IMR-90 (cell line): Measurements from ENCODE around the gene COL13A1. TPM values are rescaled to one million over a fixed set of nuclear protein-coding genes. Genes with fewer than 3 reads are reported as not detected.

Experiments
- ATAC-seq: fragments of 200-7000 bp; cut with Tn5 transposase; 2 replicates; pipeline ENCODE4 v1.9.1; 2020; ENCODE audit warnings: low read depth, mild to moderate bottlenecking, moderate library complexity
- BruUV-seq: library from RNA; stranded (reverse); fragments of 400-500 nt; replicated peaks from 2 replicates; lab custom pipeline; 2021; lab: Mats Ljungman, UMichigan
- CTCF ChIA-PET: fragments of 300-600 bp; formaldehyde crosslinking; extraction: SDS; loops from one replicate; lab custom pipeline; 2021; ENCODE audit warnings: antibody characterized with exemption; lab: Yijun Ruan, JAX
- POLR2A ChIA-PET: fragments of 300-600 bp; sonication (Branson Sonifier 250); formaldehyde crosslinking; loops from one replicate; lab custom pipeline; 2022; ENCODE audit warnings: antibody characterized with exemption; ENCODE audit not compliant: unreplicated experiment; lab: Charles Lee
- DNase-seq: peaks from one replicate; pipeline ENCODE4 v3.0.0; 2013
- H2AFZ ChIP-seq: replicated peaks from 2 replicates; pipeline ENCODE3; 2013; ENCODE audit warnings: low read length, mild to moderate bottlenecking; ENCODE audit not compliant: poor library complexity
- H2AK5ac ChIP-seq: 2 replicates; pipeline ENCODE4 v1.6.1; 2013; ENCODE audit warnings: low read depth, low read length, inconsistent platforms
- H2AK9ac ChIP-seq: replicated peaks from 2 replicates; pipeline ENCODE3; 2013; ENCODE audit warnings: mild to moderate bottlenecking, low read depth, low read length, moderate library complexity; ENCODE audit not compliant: poor library complexity
- H2BK120ac ChIP-seq: 2 replicates; pipeline ENCODE4 v1.6.1; 2013; ENCODE audit warnings: low read depth, low read length, inconsistent platforms
- H2BK15ac ChIP-seq: 3 replicates; pipeline ENCODE4 v1.6.1; 2013; ENCODE audit warnings: low read depth, low read length, inconsistent platforms
- H2BK20ac ChIP-seq: 2 replicates; pipeline ENCODE4 v1.6.1; 2013; ENCODE audit warnings: low read depth, mild to moderate bottlenecking, inconsistent platforms, low read length, moderate library complexity
- H2BK5ac ChIP-seq: 2 replicates; pipeline ENCODE4 v1.6.1; 2013; ENCODE audit warnings: mild to moderate bottlenecking, low read depth, low read length, inconsistent platforms; ENCODE audit not compliant: poor library complexity, severe bottlenecking
- H3K14ac ChIP-seq: replicated peaks from 2 replicates; pipeline ENCODE4 v1.6.1; 2013; ENCODE audit warnings: low read depth, low read length, inconsistent platforms
- H3K18ac ChIP-seq: 2 replicates; pipeline ENCODE4 v1.6.1; 2013; ENCODE audit warnings: low read depth, low read length, control low read depth
- H3K23ac ChIP-seq: 2 replicates; pipeline ENCODE4 v1.6.1; 2013; ENCODE audit warnings: low read depth, low read length, inconsistent platforms
- H3K27ac ChIP-seq: 2 replicates; pipeline ENCODE4 v1.5.1; 2013; ENCODE audit warnings: mild to moderate bottlenecking, control low read depth, low read length; ENCODE audit not compliant: insufficient read depth
- H3K27me3 ChIP-seq: 2 replicates; pipeline ENCODE4 v1.6.1; 2013; ENCODE audit warnings: low read length; ENCODE audit not compliant: control insufficient read depth, insufficient read depth
- H3K36me3 ChIP-seq: 2 replicates; pipeline ENCODE4 v1.6.1; 2013; ENCODE audit warnings: low read length, mixed read lengths; ENCODE audit not compliant: control insufficient read depth, insufficient read depth
- H3K4ac ChIP-seq: 2 replicates; pipeline ENCODE4 v1.6.1; 2013; ENCODE audit warnings: low read depth, low read length, inconsistent platforms
- H3K4me1 ChIP-seq: 2 replicates; pipeline ENCODE4 v1.6.1; 2013; ENCODE audit warnings: low read length, mixed read lengths; ENCODE audit not compliant: control insufficient read depth, insufficient read depth
- H3K4me2 ChIP-seq: 2 replicates; pipeline ENCODE4 v1.6.1; 2013; ENCODE audit warnings: low read depth, mild to moderate bottlenecking, control low read depth, low read length, moderate library complexity
- H3K4me3 ChIP-seq: 2 replicates; pipeline ENCODE4 v1.5.1; 2013; ENCODE audit warnings: low read depth, mild to moderate bottlenecking, control low read depth, low read length, moderate library complexity; ENCODE audit not compliant: insufficient read depth
- H3K56ac ChIP-seq: 2 replicates; pipeline ENCODE4 v1.6.1; 2013; ENCODE audit warnings: low read length, inconsistent platforms; ENCODE audit not compliant: insufficient read depth; ENCODE audit errors: extremely low read depth
- H3K79me1 ChIP-seq, 2 experiments: 2 replicates each; pipeline ENCODE4 v1.6.1; 2013; ENCODE audit warnings: low read length in 2 of 2, inconsistent platforms in 1 of 2, low read depth in 1 of 2
- H3K9ac ChIP-seq: 2 replicates; pipeline ENCODE4 v1.6.1; 2013; ENCODE audit warnings: low read depth, low read length, control low read depth
- H3K9me1 ChIP-seq: 2 replicates; pipeline ENCODE4 v1.6.1; 2013; ENCODE audit warnings: low read length, inconsistent platforms; ENCODE audit not compliant: insufficient read depth
- H3K9me3 ChIP-seq: 2 replicates; pipeline ENCODE4 v1.6.1; 2013; ENCODE audit warnings: low read length; ENCODE audit not compliant: control insufficient read depth, insufficient read depth
- H4K20me1 ChIP-seq: 2 replicates; pipeline ENCODE4 v1.6.1; 2013; ENCODE audit warnings: low read length, inconsistent platforms; ENCODE audit not compliant: insufficient read depth
- H4K5ac ChIP-seq: 2 replicates; pipeline ENCODE4 v1.6.1; 2013; ENCODE audit warnings: mild to moderate bottlenecking, low read depth, low read length, control low read depth
- H4K8ac ChIP-seq, 2 experiments: 2 replicates each; pipeline ENCODE4 v1.6.1; 2013; ENCODE audit warnings: low read depth in 2 of 2, low read length in 2 of 2, control low read depth in 1 of 2, inconsistent platforms in 1 of 2
- H4K91ac ChIP-seq: 2 replicates; pipeline ENCODE4 v1.6.1; 2013; ENCODE audit warnings: low read depth, low read length, inconsistent platforms; ENCODE audit not compliant: insufficient read depth
- BHLHE40 ChIP-seq: fragments of 150-350 bp; IDR thresholded peaks from 2 replicates; pipeline ENCODE4 v1.6.1; 2016; ENCODE audit warnings: mild to moderate bottlenecking, low read depth, low read length
- CEBPB ChIP-seq: IDR thresholded peaks from 2 replicates; pipeline ENCODE4 v1.6.1; 2012; ENCODE audit warnings: low read depth, low read length, improper control_type of control experiment
- CHD1 ChIP-seq: IDR thresholded peaks from 2 replicates; pipeline ENCODE4 v1.6.1; 2012; ENCODE audit warnings: low read depth, low read length, improper control_type of control experiment
- CTCF ChIP-seq: conservative IDR thresholded peaks from 2 replicates; pipeline ENCODE4 v1.5.1; 2012; ENCODE audit warnings: mild to moderate bottlenecking, low read depth, low read length, improper control_type of control experiment
- ELK1 ChIP-seq: fragments of 150-350 bp; IDR thresholded peaks from 2 replicates; pipeline ENCODE4 v1.6.1; 2016; ENCODE audit warnings: low read depth, mild to moderate bottlenecking, low read length, moderate library complexity, borderline replicate concordance
- FOS ChIP-seq: fragments of 150-350 bp; IDR thresholded peaks from 2 replicates; pipeline ENCODE4 v1.6.1; 2016; ENCODE audit warnings: low read depth, low read length
- MAFK ChIP-seq: IDR thresholded peaks from 2 replicates; pipeline ENCODE4 v1.6.1; 2012; ENCODE audit warnings: low read depth, low read length, improper control_type of control experiment
- MAZ ChIP-seq: IDR thresholded peaks from 2 replicates; pipeline ENCODE4 v1.6.1; 2012; ENCODE audit warnings: low read depth, mild to moderate bottlenecking, low read length, improper control_type of control experiment, moderate library complexity, borderline replicate concordance
- MXI1 ChIP-seq: IDR thresholded peaks from 2 replicates; pipeline ENCODE4 v1.6.1; 2012; ENCODE audit warnings: low read depth, mild to moderate bottlenecking, low read length, moderate library complexity, borderline replicate concordance
- NFE2L2 ChIP-seq: fragments of 150-350 bp; IDR thresholded peaks from 2 replicates; pipeline ENCODE4 v1.6.1; 2016; ENCODE audit warnings: low read depth, mild to moderate bottlenecking, low read length
- RAD21 ChIP-seq: IDR thresholded peaks from 2 replicates; pipeline ENCODE4 v1.6.1; 2012; ENCODE audit warnings: low read length, improper control_type of control experiment
- RCOR1 ChIP-seq: IDR thresholded peaks from 2 replicates; pipeline ENCODE4 v1.6.1; 2012; ENCODE audit warnings: mild to moderate bottlenecking, low read length, improper control_type of control experiment; ENCODE audit not compliant: insufficient replicate concordance
- RFX5 ChIP-seq: IDR thresholded peaks from 2 replicates; pipeline ENCODE4 v1.8.0; 2012; ENCODE audit warnings: low read depth, mild to moderate bottlenecking, low read length, moderate library complexity
- SMC3 ChIP-seq: fragments of 150-350 bp; IDR thresholded peaks from 2 replicates; pipeline ENCODE4 v1.6.1; 2016; ENCODE audit warnings: low read depth, mild to moderate bottlenecking, antibody characterized with exemption, low read length, moderate library complexity
- USF2 ChIP-seq: fragments of 150-350 bp; IDR thresholded peaks from 2 replicates; pipeline ENCODE4 v1.6.1; 2017; ENCODE audit warnings: mild to moderate bottlenecking, antibody characterized with exemption, low read length, low read depth
- WGBS, 2 experiments: methylation state at CpG; one replicate each; pipeline versions ENCODE4 v1.1.5 to v1.1.7; 2013; ENCODE audit warnings: missing lambda C conversion rate in 2 of 2; ENCODE audit not compliant: insufficient read length in 1 of 2; ENCODE audit errors: extremely low coverage in 2 of 2; 5-methylcytosine and 5-hydroxymethylcytosine counted together
- dilution Hi-C: fragments of 300-500 bp; cut with HindIII; formaldehyde crosslinking; loops from one replicate; pipeline ENCODE4 v1.14.3; 2018; ENCODE audit warnings: low sequenced_read_pairs; ENCODE audit not compliant: unreplicated experiment
- in situ Hi-C: fragments of 300-500 bp; cut with MboI; formaldehyde crosslinking; loops from 3 replicates; pipeline ENCODE4 v1.14.3; 2019; ENCODE audit warnings: low sequenced_read_pairs, inconsistent platforms, mixed read lengths
- intact Hi-C: fragments of 100-400 bp; cut with micrococcal nuclease; formaldehyde crosslinking; loops from 2 replicates; pipeline ENCODE4 v1.10.0; 2022
- polyA plus RNA-seq, 3 experiments: library from polyadenylated mRNA; depleted of rRNA; stranded (reverse); fragments of >200 nt; gene quantifications; 2 replicates each; pipeline ENCODE4 v1.2.3, GENCODE V29; 2012; ENCODE audit warnings: low replicate concordance in 1 of 3
- total RNA-seq: library from RNA; depleted of rRNA; stranded (reverse); fragments of >200 nt; gene quantifications from 2 replicates; pipeline ENCODE4 v1.2.3, GENCODE V29; 2012

The COL13A1 gene
- total and polyA plus RNA-seq, 2 of the 4 experiments (the other 2 are of a cell fraction) = 12.2 to 31.3 TPM

- dilution Hi-C loops = no loop called here
- WGBS, 2 experiments = 80% methylated on average over 1 of the region's 4 CpGs; no CpG with 5 or more reads in 1 of the 2 experiments
- Histone ChIP-seq H4K5ac (no peak overlapping the region), H3K27ac (no peak overlapping the region), H2BK15ac (no peak overlapping the region), H3K56ac (no peak overlapping the region), H3K23ac (no peak overlapping the region), H3K79me1 (peaks cover 0 to 22% of the 10 kb centered on the region in 2 experiments; a peak in 2 of 4 replicates), H4K8ac (no peak overlapping the region), H3K27me3 (no peaks in the 10 kb centered on the region), H3K36me3 (no peaks in the 10 kb centered on the region), H4K91ac (no peak overlapping the region), H3K4me3 (no peak overlapping the region), H3K4ac (no peak overlapping the region), H2BK120ac (no peak overlapping the region), H2AFZ (no peak overlapping the region), H2BK20ac (no peak overlapping the region), H3K9me3 (no peaks in the 10 kb centered on the region), H3K4me2 (no peak overlapping the region), H2BK5ac (no peak overlapping the region), H3K9me1 (peaks cover 12% of the 10 kb centered on the region), H3K4me1 (peaks cover 6% of the 10 kb centered on the region), H3K18ac (no peak overlapping the region), H3K9ac (no peak overlapping the region), H4K20me1 (no peaks in the 10 kb centered on the region), H3K14ac (no peak overlapping the region), H2AK9ac (no peak overlapping the region), H2AK5ac (no peak overlapping the region)
- intact Hi-C loops = no loop called here
- ChIA-PET POLR2A (no interaction called here), CTCF (interaction anchor here (1.0 kb wide), 1 partner anchor 9 kb away, joined by 3 read pairs; no protein-coding TSS in a partner anchor)
- in situ Hi-C loops = no loop called here
- ATAC-seq (no peak), DNase-seq (no peak)
- BruUV-seq = no TSS peak
- TF ChIP-seq RCOR1 = no peak
- TF ChIP-seq FOS = no peak
- TF ChIP-seq BHLHE40 = no peak
- TF ChIP-seq RAD21 = no peak
- no peak for TF ChIP-seq ELK1
- no peak for TF ChIP-seq CTCF
- no peak for TF ChIP-seq CEBPB
- TF ChIP-seq RFX5 = no peak
- TF ChIP-seq MAFK = no peak
- no peak for TF ChIP-seq MAZ
- no peak for TF ChIP-seq USF2
- no peak for TF ChIP-seq NFE2L2
- no peak for TF ChIP-seq SMC3
- no peak for TF ChIP-seq MXI1
- TF ChIP-seq CHD1 = no peak
Measured at GRCh38 chr10:69873135-69873639, 71.5 kb downstream of the COL13A1 start.
